Endothelial cell of umbilical vein (primary cell): ENCODE results near the gene RGS7. TPM values are rescaled to one million over a fixed set of nuclear protein-coding genes. Genes with fewer than 3 reads are reported as not detected.
"Not testable (repeated sequence)": the region's sequence is repeated elsewhere in the genome, so short reads cannot be mapped to it uniquely, and the experiment has no call there.

Source experiments
- BruUV-seq: library from RNA; stranded (reverse); fragments of 400-500 nt; replicated peaks from 2 replicates; lab custom pipeline; 2021; lab: Mats Ljungman, UMichigan
- CTCF ChIA-PET: fragments of 300-600, 350-600 bp; sonication (Branson Sonifier 250); formaldehyde crosslinking; loops from one replicate; lab custom pipeline; 2021; ENCODE audit warnings: antibody characterized with exemption, inconsistent platforms; lab: Charles Lee
- POLR2A ChIA-PET: fragments of 300-600, 350-600 bp; sonication (Branson Sonifier 250); formaldehyde crosslinking; loops from one replicate; lab custom pipeline; 2021; ENCODE audit warnings: antibody characterized with exemption, inconsistent platforms; lab: Charles Lee
- DNase-seq: peaks from one replicate; pipeline ENCODE4 v3.0.0-alpha.2; 2011; ENCODE audit warnings: low read depth, low spot score
- FAIRE-seq: peaks from 2 replicates; lab custom pipeline; 2011; peaks lifted over from hg19 to GRCh38; lab: Jason Lieb, UNC
- H2AFZ ChIP-seq: 2 replicates; pipeline ENCODE4 v1.6.0; 2012; ENCODE audit warnings: low read depth, low read length, control low read depth, inconsistent platforms
- H3K27ac ChIP-seq: 2 replicates; pipeline ENCODE4 v1.5.1; 2011; ENCODE audit warnings: low read depth, mild to moderate bottlenecking, control low read depth, low read length, moderate library complexity; ENCODE audit not compliant: insufficient read depth
- H3K27me3 ChIP-seq, 2 experiments: 2 replicates each; pipeline versions ENCODE4 v1.6.0 to v1.6.1; 2011; ENCODE audit warnings: low read length in 2 of 2, mixed read lengths in 1 of 2; ENCODE audit not compliant: control insufficient read depth in 2 of 2, insufficient read depth in 2 of 2
- H3K36me3 ChIP-seq, 2 experiments: 2 replicates in 1 of 2; 3 replicates in 1 of 2; pipeline ENCODE4 v1.5.1; 2011; ENCODE audit warnings: low read length in 2 of 2, mild to moderate bottlenecking in 1 of 2, moderate library complexity in 1 of 2; ENCODE audit not compliant: control insufficient read depth in 2 of 2, insufficient read depth in 2 of 2; ENCODE audit errors: extremely low read depth in 1 of 2
- H3K4me1 ChIP-seq: 3 replicates; pipeline ENCODE4 v1.5.1; 2011; ENCODE audit warnings: mild to moderate bottlenecking, low read length; ENCODE audit not compliant: control insufficient read depth, insufficient read depth; ENCODE audit errors: extremely low read depth
- H3K4me2 ChIP-seq: 2 replicates; pipeline ENCODE4 v1.6.1; 2011; ENCODE audit warnings: low read length, control low read depth, mixed read lengths; ENCODE audit not compliant: insufficient read depth
- H3K4me3 ChIP-seq, 3 experiments: fragments of 200-600 bp in 1 of 3; sonication (generic), shearing (Covaris generic) in 1 of 3; replicated peaks in 1 of 3; 2 replicates each; pipeline ENCODE4 v1.5.1; 2011 to 2016; ENCODE audit warnings: control low read depth in 3 of 3, low read length in 3 of 3, mild to moderate bottlenecking in 2 of 3, inconsistent platforms in 1 of 3, low read depth in 1 of 3, moderate library complexity in 1 of 3; ENCODE audit not compliant: insufficient read depth in 1 of 3
- H3K79me2 ChIP-seq: 2 replicates; pipeline ENCODE4 v1.6.0; 2012; ENCODE audit warnings: low read length, inconsistent platforms; ENCODE audit not compliant: control insufficient read depth, insufficient read depth
- H3K9ac ChIP-seq: replicated peaks from 2 replicates; pipeline ENCODE3; 2011; ENCODE audit warnings: low read length, control low read depth; ENCODE audit not compliant: insufficient read depth; ENCODE audit errors: extremely low read depth
- H3K9me1 ChIP-seq: replicated peaks from 3 replicates; pipeline ENCODE4 v1.6.0; 2011; ENCODE audit warnings: mild to moderate bottlenecking, low read length; ENCODE audit not compliant: control insufficient read depth, insufficient read depth; ENCODE audit errors: extremely low read depth
- H3K9me3 ChIP-seq: replicated peaks from 2 replicates; pipeline ENCODE4 v1.5.1; 2012; ENCODE audit warnings: low read length, inconsistent platforms; ENCODE audit not compliant: control insufficient read depth, insufficient read depth
- H4K20me1 ChIP-seq: replicated peaks from 2 replicates; pipeline ENCODE3; 2011; ENCODE audit warnings: mild to moderate bottlenecking, low read length; ENCODE audit not compliant: control insufficient read depth, insufficient read depth; ENCODE audit errors: extremely low read depth
- EZH2 ChIP-seq: IDR thresholded peaks from 2 replicates; pipeline ENCODE4 v1.6.1; 2012; ENCODE audit warnings: borderline replicate concordance, low read depth, mild to moderate bottlenecking, moderate library complexity, low read length, inconsistent platforms; ENCODE audit not compliant: severe bottlenecking
- MAX ChIP-seq: IDR thresholded peaks from 2 replicates; pipeline ENCODE4 v1.6.1; 2011; ENCODE audit not compliant: insufficient read depth, insufficient read length
- POLR2AphosphoS5 ChIP-seq: IDR thresholded peaks from 2 replicates; pipeline ENCODE4 v1.6.1; 2012; ENCODE audit warnings: low read depth, mild to moderate bottlenecking, control low read depth, low read length, moderate library complexity; ENCODE audit not compliant: insufficient read depth
- dilution Hi-C: fragments of 300-500 bp; cut with MboI; formaldehyde crosslinking; loops from one replicate; pipeline ENCODE4 v1.15.0; 2019; ENCODE audit warnings: low sequenced_read_pairs; ENCODE audit not compliant: extremely low pct_ligation_motif_present
- intact Hi-C: fragments of 100-400 bp; cut with micrococcal nuclease; formaldehyde crosslinking; loops from one replicate; pipeline ENCODE4 v1.10.0; 2022
- polyA plus RNA-seq, 4 experiments: library from polyadenylated mRNA; depleted of rRNA in 3 of 4; stranded (reverse) in 3 of 4; unstranded in 1 of 4; fragments of >200 nt; gene quantifications; 2 replicates each; pipeline versions ENCODE4 v1.2.1 to v1.2.3, GENCODE V29; 2011 to 2012; ENCODE audit warnings: missing spikeins in 1 of 4
- total RNA-seq: library from RNA; stranded (reverse); gene quantifications from 2 replicates; pipeline ENCODE4 v1.2.3, GENCODE V29; 2021

Gene RGS7
- total and polyA plus RNA-seq, 2 donors (not counting 3 experiments of a cell fraction or from before 2014, with no cell fraction given) = 0.43 to 0.44 TPM

GRCh38 chr1:240895424-240895823, 461.6 kb downstream of the RGS7 start:
- H3K9me3 ChIP-seq, H3K79me2 ChIP-seq, DNase-seq, CTCF ChIA-PET, POLR2A ChIA-PET, FAIRE-seq, H3K9me1 ChIP-seq, H3K27ac ChIP-seq, H3K4me2 ChIP-seq, H4K20me1 ChIP-seq, H2AFZ ChIP-seq, H3K4me1 ChIP-seq, H3K4me3 ChIP-seq, dilution Hi-C loops, H3K27me3 ChIP-seq, H3K9ac ChIP-seq, H3K36me3 ChIP-seq, BruUV-seq, intact Hi-C loops: not testable (repeated sequence)

- intact Hi-C loops (loop anchor here (1.0 kb wide), 4 partner anchors 59 to 612 kb away; no protein-coding TSS in a partner anchor), dilution Hi-C loops (no loop called here)
- no peaks in the 10 kb centered on the region for H3K9me1 ChIP-seq
- no peak for TF ChIP-seq MAX
- TF ChIP-seq POLR2AphosphoS5 = no peak
- TF ChIP-seq EZH2 = no peak
- H3K4me1 ChIP-seq = no peaks in the 10 kb centered on the region
- H4K20me1 ChIP-seq = no peaks in the 10 kb centered on the region
- H3K9ac ChIP-seq = no peak overlapping the region
- no peaks in the 10 kb centered on the region for H3K36me3 ChIP-seq
- no peak overlapping the region for H2AFZ ChIP-seq
- H3K27ac ChIP-seq = no peak overlapping the region
- no peak overlapping the region for H3K4me2 ChIP-seq
- H3K27me3 ChIP-seq = no peaks in the 10 kb centered on the region
- no peak overlapping the region for H3K4me3 ChIP-seq
- FAIRE-seq = no peak
- no TSS peak for BruUV-seq
- POLR2A ChIA-PET = no interaction called here
- no peaks in the 10 kb centered on the region for H3K9me3 ChIP-seq
- no peaks in the 10 kb centered on the region for H3K79me2 ChIP-seq
- CTCF ChIA-PET = interaction anchor here (1.2 to 2.0 kb wide), 6 partner anchors 59 to 601 kb away, joined by 3 to 39 read pairs (median 6); no protein-coding TSS in a partner anchor
- no peak for DNase-seq
These were observed 468.3 kb downstream of the RGS7 start for GRCh38 chr1:240888787-240889048.
